ENCODE results near the gene IMPG2. TPM values are rescaled to one million over a fixed set of nuclear protein-coding genes. Genes with fewer than 3 reads are reported as not detected.
A peak's percentile ranks its signal among the peaks of the same experiment; 100 is the strongest.

The IMPG2 gene
- total and polyA plus RNA-seq, 4 donors: 0.01 to 0.37 (median 0.25) TPM; not detected in 1

DNA sequence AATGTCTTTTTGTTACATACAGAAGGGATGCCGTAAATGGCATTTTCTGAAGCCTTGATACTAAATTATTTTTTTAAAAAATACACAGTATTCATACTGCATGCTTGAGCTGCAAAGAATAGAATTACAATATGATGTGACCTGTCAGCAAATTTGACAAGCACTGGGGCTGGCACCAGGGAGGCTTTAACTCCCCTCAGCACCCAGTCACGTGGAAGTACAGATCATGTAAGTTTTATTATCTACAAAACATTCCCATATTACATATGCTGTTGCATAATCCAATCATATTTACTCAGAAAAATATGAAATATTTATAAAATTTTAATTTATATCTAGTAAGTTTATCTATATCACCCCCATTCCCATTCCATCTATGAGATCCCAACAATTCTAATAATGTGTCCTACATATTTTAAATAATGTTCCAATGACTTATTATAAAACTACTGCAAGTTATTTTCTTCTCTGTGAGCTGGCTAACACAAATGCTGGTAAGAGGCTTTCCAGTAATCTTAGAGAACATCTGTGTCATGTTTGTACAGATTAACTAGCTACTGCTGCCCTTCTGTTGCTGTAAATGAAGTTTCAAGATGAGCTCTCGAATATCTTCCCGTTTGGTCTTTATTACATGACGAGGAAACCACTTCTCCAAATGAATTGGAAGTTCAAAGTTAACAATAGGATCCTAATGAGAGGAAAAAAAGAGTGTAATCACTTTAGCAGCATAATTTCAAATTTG, 5.2 kb upstream of the IMPG2 start:
- WGBS: 96% methylated on average over 5 of the region's 5 CpGs
- Histone ChIP-seq H3K36me3 (ENCODE audit: control insufficient read depth in 4 of 4, insufficient read depth in 3 of 4, low read depth in 1 of 4, low read length in 3 of 4) (peaks cover 2 to 16% (median 7%) of the 10 kb centered on the region in 4 donors), H3K27me3 (ENCODE audit: control insufficient read depth in 4 of 4, insufficient read depth in 4 of 4, low read length in 3 of 4) (no peaks in the 10 kb centered on the region), H3K9me3 (ENCODE audit: control insufficient read depth in 4 of 4, low read length in 3 of 4) (no peaks in the 10 kb centered on the region), H3K4me1 (ENCODE audit: control insufficient read depth in 4 of 4, insufficient read depth in 4 of 4, low read length in 3 of 4) (no peaks in the 10 kb centered on the region), H3K4me3 (ENCODE audit: low read depth in 1 of 3, low read length in 3 of 3) (no peak overlapping the region), H3K9ac (ENCODE audit: low read depth in 1 of 2, low read length in 2 of 2) (no peak overlapping the region), H3K27ac (ENCODE audit: low read depth in 1 of 2, low read length in 2 of 2) (no peak overlapping the region)
- TF ChIP-seq, protein P1, sequence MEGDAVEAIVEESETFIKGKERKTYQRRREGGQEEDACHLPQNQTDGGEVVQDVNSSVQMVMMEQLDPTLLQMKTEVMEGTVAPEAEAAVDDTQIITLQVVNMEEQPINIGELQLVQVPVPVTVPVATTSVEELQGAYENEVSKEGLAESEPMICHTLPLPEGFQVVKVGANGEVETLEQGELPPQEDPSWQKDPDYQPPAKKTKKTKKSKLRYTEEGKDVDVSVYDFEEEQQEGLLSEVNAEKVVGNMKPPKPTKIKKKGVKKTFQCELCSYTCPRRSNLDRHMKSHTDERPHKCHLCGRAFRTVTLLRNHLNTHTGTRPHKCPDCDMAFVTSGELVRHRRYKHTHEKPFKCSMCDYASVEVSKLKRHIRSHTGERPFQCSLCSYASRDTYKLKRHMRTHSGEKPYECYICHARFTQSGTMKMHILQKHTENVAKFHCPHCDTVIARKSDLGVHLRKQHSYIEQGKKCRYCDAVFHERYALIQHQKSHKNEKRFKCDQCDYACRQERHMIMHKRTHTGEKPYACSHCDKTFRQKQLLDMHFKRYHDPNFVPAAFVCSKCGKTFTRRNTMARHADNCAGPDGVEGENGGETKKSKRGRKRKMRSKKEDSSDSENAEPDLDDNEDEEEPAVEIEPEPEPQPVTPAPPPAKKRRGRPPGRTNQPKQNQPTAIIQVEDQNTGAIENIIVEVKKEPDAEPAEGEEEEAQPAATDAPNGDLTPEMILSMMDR (IDR thresholded peaks at IDR 0.05; ENCODE audit: low read depth, low read length, missing input control): no peak
- TF ChIP-seq FOXA2 (IDR thresholded peaks at IDR 0.05) (no peak), HNF4A (conservative IDR thresholded peaks at IDR 0.05) (no peak)
- TF ChIP-seq, protein P2, sequence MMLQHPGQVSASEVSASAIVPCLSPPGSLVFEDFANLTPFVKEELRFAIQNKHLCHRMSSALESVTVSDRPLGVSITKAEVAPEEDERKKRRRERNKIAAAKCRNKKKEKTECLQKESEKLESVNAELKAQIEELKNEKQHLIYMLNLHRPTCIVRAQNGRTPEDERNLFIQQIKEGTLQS (IDR thresholded peaks at IDR 0.05): no peak
- peak; percentile 50 for DNase-seq (ENCODE audit: low spot score)

- Histone ChIP-seq H3K9ac (ENCODE audit: low read depth in 1 of 2, low read length in 2 of 2) (no peak overlapping the region), H3K9me3 (ENCODE audit: control insufficient read depth in 4 of 4, low read length in 3 of 4) (no peaks in the 10 kb centered on the region), H3K4me1 (ENCODE audit: control insufficient read depth in 4 of 4, insufficient read depth in 4 of 4, low read length in 3 of 4) (no peaks in the 10 kb centered on the region), H3K27me3 (ENCODE audit: control insufficient read depth in 4 of 4, insufficient read depth in 4 of 4, low read length in 3 of 4) (no peaks in the 10 kb centered on the region), H3K27ac (ENCODE audit: low read depth in 1 of 2, low read length in 2 of 2) (no peak overlapping the region), H3K4me3 (ENCODE audit: low read depth in 1 of 3, low read length in 3 of 3) (no peak overlapping the region), H3K36me3 (ENCODE audit: control insufficient read depth in 4 of 4, insufficient read depth in 3 of 4, low read depth in 1 of 4, low read length in 3 of 4) (no peaks in the 10 kb centered on the region)
- WGBS: 74% methylated on average over 5 of the region's 5 CpGs
- DNase-seq (ENCODE audit: low spot score): no peak
- TF ChIP-seq, protein P3, sequence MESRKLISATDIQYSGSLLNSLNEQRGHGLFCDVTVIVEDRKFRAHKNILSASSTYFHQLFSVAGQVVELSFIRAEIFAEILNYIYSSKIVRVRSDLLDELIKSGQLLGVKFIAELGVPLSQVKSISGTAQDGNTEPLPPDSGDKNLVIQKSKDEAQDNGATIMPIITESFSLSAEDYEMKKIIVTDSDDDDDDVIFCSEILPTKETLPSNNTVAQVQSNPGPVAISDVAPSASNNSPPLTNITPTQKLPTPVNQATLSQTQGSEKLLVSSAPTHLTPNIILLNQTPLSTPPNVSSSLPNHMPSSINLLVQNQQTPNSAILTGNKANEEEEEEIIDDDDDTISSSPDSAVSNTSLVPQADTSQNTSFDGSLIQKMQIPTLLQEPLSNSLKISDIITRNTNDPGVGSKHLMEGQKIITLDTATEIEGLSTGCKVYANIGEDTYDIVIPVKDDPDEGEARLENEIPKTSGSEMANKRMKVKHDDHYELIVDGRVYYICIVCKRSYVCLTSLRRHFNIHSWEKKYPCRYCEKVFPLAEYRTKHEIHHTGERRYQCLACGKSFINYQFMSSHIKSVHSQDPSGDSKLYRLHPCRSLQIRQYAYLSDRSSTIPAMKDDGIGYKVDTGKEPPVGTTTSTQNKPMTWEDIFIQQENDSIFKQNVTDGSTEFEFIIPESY (IDR thresholded peaks at IDR 0.05): no peak
- TF ChIP-seq GABPA (IDR thresholded peaks at IDR 0.05 in 1 of 2, conservative IDR thresholded peaks at IDR 0.05 in 1 of 2): no peak
- no peak for TF ChIP-seq NR2F2 (IDR thresholded peaks at IDR 0.05)
- TF ChIP-seq FOXA1 (IDR thresholded peaks at IDR 0.05): no peak
- no peak for TF ChIP-seq HNF4A (conservative IDR thresholded peaks at IDR 0.05)
- TF ChIP-seq EGR1 (IDR thresholded peaks at IDR 0.05; ENCODE audit: low read depth in 2 of 2): no peak
These were observed 844 bp downstream of the IMPG2 start for GRCh38 chr3:101319531-101319930.

- no peaks in the 10 kb centered on the region for H3K27me3 ChIP-seq (ENCODE audit: control insufficient read depth in 4 of 4, insufficient read depth in 4 of 4, low read length in 3 of 4)
- 88% methylated on average over 2 of the region's 2 CpGs for WGBS
- no peaks in the 10 kb centered on the region for H3K4me1 ChIP-seq (ENCODE audit: control insufficient read depth in 4 of 4, insufficient read depth in 4 of 4, low read length in 3 of 4)
- no peak overlapping the region for H3K4me3 ChIP-seq (ENCODE audit: low read depth in 1 of 3, low read length in 3 of 3)
- DNase-seq (ENCODE audit: low spot score): no peak
- no peak overlapping the region for H3K27ac ChIP-seq (ENCODE audit: low read depth in 1 of 2, low read length in 2 of 2)
- H3K9ac ChIP-seq (ENCODE audit: low read depth in 1 of 2, low read length in 2 of 2): no peak overlapping the region
- peaks cover 0 to 15% (median 3%) of the 10 kb centered on the region in 4 donors for H3K9me3 ChIP-seq (ENCODE audit: control insufficient read depth in 4 of 4, low read length in 3 of 4)
- H3K36me3 ChIP-seq (ENCODE audit: control insufficient read depth in 4 of 4, insufficient read depth in 3 of 4, low read depth in 1 of 4, low read length in 3 of 4): peaks cover 0 to 2% (median 0%) of the 10 kb centered on the region in 4 donors
- TF ChIP-seq JUND (IDR thresholded peaks at IDR 0.05) (no peak), FOXA2 (IDR thresholded peaks at IDR 0.05) (no peak), RXRA (IDR thresholded peaks at IDR 0.05) (no peak), HNF4G (IDR thresholded peaks at IDR 0.05) (no peak), HNF4A (conservative IDR thresholded peaks at IDR 0.05) (no peak)
- TF ChIP-seq, protein P1 (IDR thresholded peaks at IDR 0.05; ENCODE audit: low read depth, low read length, missing input control): no peak
- TF ChIP-seq, protein P2 (IDR thresholded peaks at IDR 0.05): no peak
- TF ChIP-seq, protein P4, sequence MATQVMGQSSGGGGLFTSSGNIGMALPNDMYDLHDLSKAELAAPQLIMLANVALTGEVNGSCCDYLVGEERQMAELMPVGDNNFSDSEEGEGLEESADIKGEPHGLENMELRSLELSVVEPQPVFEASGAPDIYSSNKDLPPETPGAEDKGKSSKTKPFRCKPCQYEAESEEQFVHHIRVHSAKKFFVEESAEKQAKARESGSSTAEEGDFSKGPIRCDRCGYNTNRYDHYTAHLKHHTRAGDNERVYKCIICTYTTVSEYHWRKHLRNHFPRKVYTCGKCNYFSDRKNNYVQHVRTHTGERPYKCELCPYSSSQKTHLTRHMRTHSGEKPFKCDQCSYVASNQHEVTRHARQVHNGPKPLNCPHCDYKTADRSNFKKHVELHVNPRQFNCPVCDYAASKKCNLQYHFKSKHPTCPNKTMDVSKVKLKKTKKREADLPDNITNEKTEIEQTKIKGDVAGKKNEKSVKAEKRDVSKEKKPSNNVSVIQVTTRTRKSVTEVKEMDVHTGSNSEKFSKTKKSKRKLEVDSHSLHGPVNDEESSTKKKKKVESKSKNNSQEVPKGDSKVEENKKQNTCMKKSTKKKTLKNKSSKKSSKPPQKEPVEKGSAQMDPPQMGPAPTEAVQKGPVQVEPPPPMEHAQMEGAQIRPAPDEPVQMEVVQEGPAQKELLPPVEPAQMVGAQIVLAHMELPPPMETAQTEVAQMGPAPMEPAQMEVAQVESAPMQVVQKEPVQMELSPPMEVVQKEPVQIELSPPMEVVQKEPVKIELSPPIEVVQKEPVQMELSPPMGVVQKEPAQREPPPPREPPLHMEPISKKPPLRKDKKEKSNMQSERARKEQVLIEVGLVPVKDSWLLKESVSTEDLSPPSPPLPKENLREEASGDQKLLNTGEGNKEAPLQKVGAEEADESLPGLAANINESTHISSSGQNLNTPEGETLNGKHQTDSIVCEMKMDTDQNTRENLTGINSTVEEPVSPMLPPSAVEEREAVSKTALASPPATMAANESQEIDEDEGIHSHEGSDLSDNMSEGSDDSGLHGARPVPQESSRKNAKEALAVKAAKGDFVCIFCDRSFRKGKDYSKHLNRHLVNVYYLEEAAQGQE (IDR thresholded peaks at IDR 0.05): no peak
These were observed 7.8 kb downstream of the IMPG2 start for GRCh38 chr3:101312545-101312944.

Data from liver (tissue), 9 donors.